Chondrocyte (in vitro differentiated cells): ENCODE measurements around the gene FXYD6. TPM values are rescaled to one million over a fixed set of nuclear protein-coding genes. Genes with fewer than 3 reads are reported as not detected.

Experiments used
- DNase-seq: peaks from one replicate; pipeline ENCODE4 v3.0.0; 2021; ENCODE audit warnings: mixed read lengths, low spot score
- H3K27ac Mint-ChIP-seq: one replicate; pipeline ENCODE4 v1.8.0; 2021; ENCODE audit warnings: mild to moderate bottlenecking, moderate library complexity, mixed read lengths; ENCODE audit not compliant: unreplicated experiment
- H3K27me3 Mint-ChIP-seq: 2 replicates; pipeline ENCODE4 v1.8.0; 2021; ENCODE audit warnings: low read depth, mixed read lengths
- H3K36me3 Mint-ChIP-seq: 2 replicates; pipeline ENCODE4 v1.8.0; 2021; ENCODE audit warnings: low read depth, mixed read lengths
- H3K4me1 Mint-ChIP-seq: 2 replicates; pipeline ENCODE4 v1.8.0; 2021; ENCODE audit warnings: low read depth, mild to moderate bottlenecking, mixed read lengths
- H3K4me3 Mint-ChIP-seq: one replicate; pipeline ENCODE4 v1.8.0; 2021; ENCODE audit warnings: mild to moderate bottlenecking, moderate library complexity, mixed read lengths; ENCODE audit not compliant: unreplicated experiment
- H3K9me3 Mint-ChIP-seq: 2 replicates; pipeline ENCODE4 v1.8.0; 2021; ENCODE audit warnings: low read depth, mixed read lengths
- CTCF ChIP-seq: fragments of 200-600 bp; sonication (generic); IDR thresholded peaks from 2 replicates; pipeline ENCODE4 v1.5.0; 2021; ENCODE audit warnings: antibody characterized with exemption, mild to moderate bottlenecking, moderate library complexity
- total RNA-seq: library from RNA; stranded (reverse); gene quantifications from 3 replicates; pipeline ENCODE4 v1.2.1, GENCODE V29; 2021

FXYD6 gene
- total RNA-seq, 1 donor from 2014 or later = 2.8 TPM

GRCh38 chr11:117807482-117808327 lies 68.8 kb downstream of the FXYD6 start:
- TF ChIP-seq CTCF = peak; percentile 90
- DNase-seq = peak; percentile 84
- H3K27me3 Mint-ChIP-seq = peaks cover 26% of the 10 kb centered on the region
- no peak overlapping the region for H3K27ac Mint-ChIP-seq
- no peaks in the 10 kb centered on the region for H3K9me3 Mint-ChIP-seq
- H3K4me3 Mint-ChIP-seq = no peak overlapping the region
- H3K4me1 Mint-ChIP-seq = peaks cover 5% of the 10 kb centered on the region
- no peaks in the 10 kb centered on the region for H3K36me3 Mint-ChIP-seq

- H3K36me3 Mint-ChIP-seq = no peaks in the 10 kb centered on the region
- no peak overlapping the region for H3K27ac Mint-ChIP-seq
- H3K9me3 Mint-ChIP-seq = no peaks in the 10 kb centered on the region
- peak; percentile 41 for DNase-seq
- TF ChIP-seq CTCF = no peak
- H3K27me3 Mint-ChIP-seq = peaks cover 26% of the 10 kb centered on the region
- peaks cover 5% of the 10 kb centered on the region for H3K4me1 Mint-ChIP-seq
- H3K4me3 Mint-ChIP-seq = no peak overlapping the region
Observed at GRCh38 chr11:117806846-117807245, 69.6 kb downstream of the FXYD6 start.

- peaks cover 5% of the 10 kb centered on the region for H3K4me1 Mint-ChIP-seq
- no peak overlapping the region for H3K27ac Mint-ChIP-seq
- no peak for TF ChIP-seq CTCF
- no peaks in the 10 kb centered on the region for H3K9me3 Mint-ChIP-seq
- no peaks in the 10 kb centered on the region for H3K36me3 Mint-ChIP-seq
- H3K27me3 Mint-ChIP-seq = peaks cover 26% of the 10 kb centered on the region
- peak; percentile 4 for DNase-seq
- no peak overlapping the region for H3K4me3 Mint-ChIP-seq
Observed at GRCh38 chr11:117805045-117805444, 71.4 kb downstream of the FXYD6 start.

GRCh38 chr11:117803896-117804295 lies 72.6 kb downstream of the FXYD6 start:
- no peaks in the 10 kb centered on the region for H3K9me3 Mint-ChIP-seq
- no peak overlapping the region for H3K27ac Mint-ChIP-seq
- no peak for TF ChIP-seq CTCF
- no peaks in the 10 kb centered on the region for H3K36me3 Mint-ChIP-seq
- H3K4me1 Mint-ChIP-seq = peaks cover 1% of the 10 kb centered on the region
- peaks cover 34% of the 10 kb centered on the region for H3K27me3 Mint-ChIP-seq
- no peak for DNase-seq
- no peak overlapping the region for H3K4me3 Mint-ChIP-seq

GRCh38 chr11:117799634-117800033 lies 76.8 kb downstream of the FXYD6 start:
- no peaks in the 10 kb centered on the region for H3K9me3 Mint-ChIP-seq
- H3K4me3 Mint-ChIP-seq = no peak overlapping the region
- DNase-seq = no peak
- no peak for TF ChIP-seq CTCF
- peaks cover 52% of the 10 kb centered on the region for H3K27me3 Mint-ChIP-seq
- H3K27ac Mint-ChIP-seq = no peak overlapping the region
- H3K4me1 Mint-ChIP-seq = peaks cover 4% of the 10 kb centered on the region
- no peaks in the 10 kb centered on the region for H3K36me3 Mint-ChIP-seq
